SW 1271 (cell line): Measurements from ENCODE around the gene PRPF39.
"Not testable (repeated sequence)": the region's sequence is repeated elsewhere in the genome, so short reads cannot be mapped to it uniquely, and the experiment has no call there.

Source experiments
- DNase-seq, 2 experiments: peaks; one replicate each; lab custom pipeline; 2025; lab: John Stamatoyannopoulos, UW

Gene PRPF39

DNA sequence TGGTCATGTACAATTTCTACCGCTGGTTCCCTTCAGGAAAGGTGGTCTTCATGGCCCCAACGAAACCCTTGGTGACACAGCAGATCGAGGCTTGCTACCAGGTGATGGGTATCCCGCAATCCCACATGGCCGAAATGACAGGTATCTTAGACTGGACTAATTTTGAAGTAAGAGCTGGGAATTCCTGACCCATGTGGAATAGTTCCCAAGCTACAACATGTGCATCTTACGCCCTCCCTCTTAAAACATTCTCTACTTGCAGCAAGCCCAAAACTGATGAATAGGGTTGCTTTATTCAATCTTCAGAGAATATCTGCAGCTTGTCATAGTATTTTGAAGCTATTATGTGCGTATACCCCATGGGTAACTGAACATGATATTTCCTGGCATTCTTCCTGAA is 52.5 kb downstream of the PRPF39 start:
- DNase-seq = no peak

DNA sequence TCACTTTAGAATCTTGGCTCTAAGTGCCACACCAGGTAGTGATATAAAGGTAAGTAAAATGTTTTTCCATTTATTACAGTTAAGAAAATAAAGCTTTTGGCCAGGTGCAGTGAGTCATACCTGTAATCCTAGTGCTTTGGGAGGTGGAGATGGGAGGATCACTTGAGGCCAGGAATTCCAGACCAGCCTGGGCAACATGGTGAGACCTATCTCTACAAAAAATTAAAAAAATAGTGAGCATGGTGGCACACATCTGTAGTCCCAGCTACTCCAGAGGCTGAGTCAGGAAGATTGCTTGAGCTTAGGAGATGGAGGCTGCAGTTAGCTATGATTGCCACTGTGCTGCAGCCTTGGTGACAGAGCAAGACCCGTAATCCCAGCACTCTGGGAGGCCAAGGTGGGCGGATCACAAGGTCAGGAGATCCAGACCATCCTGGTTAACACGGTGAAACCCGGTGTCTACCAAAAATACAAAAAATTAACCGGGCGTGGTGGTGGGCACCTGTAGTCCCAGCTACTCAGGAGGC is 56.8 kb downstream of the PRPF39 start:
- DNase-seq = no peak

DNA sequence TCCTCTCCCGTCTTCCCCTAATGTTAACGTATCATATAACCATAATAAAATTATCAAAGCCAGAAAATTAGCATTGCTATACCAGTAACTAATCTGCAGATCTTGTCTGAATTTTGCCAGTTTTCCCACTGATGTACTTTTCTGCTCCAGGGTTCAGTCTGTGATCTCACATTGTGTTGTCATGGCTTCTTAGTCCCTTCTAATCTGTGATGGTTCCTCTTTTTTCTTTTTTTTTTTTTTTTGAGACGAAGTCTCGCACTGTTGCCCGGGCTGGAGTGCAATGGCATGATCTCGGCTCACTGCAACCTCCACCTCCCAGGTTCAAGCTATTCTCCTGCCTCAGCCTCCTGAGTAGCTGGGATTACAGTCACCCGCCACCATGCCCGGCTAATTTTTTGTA is 58.2 kb downstream of the PRPF39 start:
- not testable (repeated sequence) for DNase-seq

DNA sequence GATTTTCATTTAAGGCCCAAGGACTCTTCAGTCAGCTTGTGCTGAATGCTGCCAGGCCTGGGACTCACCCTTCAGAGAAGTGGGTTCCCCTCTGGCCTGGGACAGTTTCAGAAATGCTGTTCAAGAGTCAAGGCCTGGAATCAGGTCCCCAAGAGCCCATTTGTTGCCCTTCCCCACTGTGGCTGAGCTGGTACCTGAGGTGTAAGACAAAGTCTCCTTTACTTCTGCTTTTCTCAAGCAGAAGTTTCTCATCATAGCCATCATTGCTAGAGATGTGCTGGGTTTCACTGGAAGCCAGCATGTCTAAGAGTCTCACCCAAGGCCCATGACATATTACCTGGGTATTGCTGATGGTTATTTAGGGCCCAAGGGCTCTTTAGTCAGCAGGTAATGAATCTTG is 60.7 kb downstream of the PRPF39 start:
- DNase-seq = no peak

DNA sequence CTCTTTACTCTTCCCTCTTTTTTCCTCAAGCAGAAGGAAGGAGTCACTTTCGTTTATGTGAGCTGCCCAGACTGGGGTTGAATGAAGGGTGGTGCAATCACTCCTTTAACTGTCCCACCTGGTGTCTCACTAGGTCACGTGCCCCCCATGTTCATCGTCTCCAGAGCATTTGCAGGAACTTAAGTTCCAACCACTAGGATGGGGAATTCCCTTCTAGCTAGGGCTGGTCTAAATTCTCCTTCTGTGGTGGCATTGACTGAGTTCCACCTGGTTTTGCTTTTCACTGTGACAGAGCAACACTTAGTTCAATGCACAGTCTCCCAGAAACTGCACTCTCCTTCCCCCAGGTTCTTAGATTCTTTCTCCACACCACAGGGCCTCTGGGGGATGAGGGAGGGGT is 61.3 kb downstream of the PRPF39 start:
- no peak for DNase-seq

DNA sequence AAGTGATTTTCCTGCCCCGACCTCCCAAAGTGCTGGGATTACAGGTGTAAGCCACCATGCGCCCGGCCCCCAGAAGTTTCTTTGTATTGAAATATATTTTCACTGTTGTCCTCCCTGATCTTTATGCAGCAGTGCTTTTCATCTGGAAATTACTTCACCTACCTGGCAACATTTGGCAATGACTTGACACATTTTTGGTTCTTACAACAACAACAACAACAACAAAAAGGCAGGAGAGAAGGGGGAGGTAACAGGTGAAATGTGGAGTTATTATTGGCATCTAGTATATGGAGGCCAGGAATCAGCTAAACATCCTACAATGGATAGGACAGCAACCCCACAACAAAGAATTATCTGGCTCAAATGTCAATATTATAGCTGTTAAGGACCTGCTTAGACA is 65.7 kb downstream of the PRPF39 start:
- DNase-seq = no peak

DNA sequence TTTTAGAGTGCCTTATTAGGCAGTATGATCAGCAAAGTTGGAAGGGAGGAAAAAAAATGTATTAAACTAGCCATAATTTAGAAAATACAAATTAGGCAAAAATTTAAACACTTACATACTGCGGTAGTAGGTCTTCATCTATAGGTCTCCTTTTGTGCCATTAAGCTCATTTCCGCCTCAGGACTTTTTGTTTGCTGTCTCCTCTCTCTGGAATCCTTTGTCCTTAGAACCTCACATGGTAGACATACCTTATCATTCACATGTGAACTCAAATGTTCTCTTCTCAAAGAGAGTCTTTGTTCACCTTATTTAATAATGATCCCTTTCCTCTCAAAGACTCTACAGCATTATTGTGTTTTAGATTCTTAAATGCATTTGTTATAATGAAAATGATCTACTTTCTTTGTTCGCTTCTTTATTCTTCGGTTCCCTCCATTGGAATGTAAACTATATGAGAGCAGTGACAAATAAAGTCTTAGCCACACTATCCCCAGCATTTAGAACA is 66.5 kb downstream of the PRPF39 start:
- no peak for DNase-seq

DNA sequence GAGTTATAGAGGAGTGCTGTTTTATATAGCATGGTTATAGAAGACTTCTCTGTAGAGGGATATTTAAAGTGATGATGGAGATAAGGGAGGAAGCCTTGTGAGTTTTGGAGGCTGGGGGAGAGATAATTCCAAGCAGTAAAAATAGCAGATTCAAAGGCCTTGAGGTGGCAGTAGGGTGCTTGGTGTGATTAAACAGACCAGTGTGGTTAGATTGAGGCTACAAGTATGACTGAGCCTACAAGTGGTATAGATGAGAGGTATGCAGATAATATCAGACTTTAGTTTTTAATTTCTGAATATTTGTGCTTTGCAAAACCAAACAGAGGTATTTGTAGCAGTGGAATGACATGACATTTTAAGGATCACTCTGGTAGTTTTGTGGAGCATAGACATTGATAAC is 72.2 kb downstream of the PRPF39 start:
- no peak for DNase-seq
